ENCODE data around the gene BCL2.
"Not testable (repeated sequence)": the region's sequence is repeated elsewhere in the genome, so short reads cannot be mapped to it uniquely, and the experiment has no call there.

The BCL2 gene

GRCh38 chr18:63235920-63236319 lies 83.6 kb downstream of the BCL2 start:
- H3K36me3 ChIP-seq (ENCODE audit: control insufficient read depth, insufficient read depth, low read length); H3K9me3 ChIP-seq (ENCODE audit: control insufficient read depth, low read length); H3K4me3 ChIP-seq (ENCODE audit: insufficient read depth, low read depth, low read length); H3K27me3 ChIP-seq (ENCODE audit: control insufficient read depth, insufficient read depth, low read length, poor library complexity, severe bottlenecking); H3K27ac ChIP-seq (ENCODE audit: insufficient read depth, low read depth, low read length, poor library complexity, severe bottlenecking): not testable (repeated sequence)
- peaks cover 27% of the 10 kb centered on the region for H3K4me1 ChIP-seq (ENCODE audit: control insufficient read depth, insufficient read depth, low read length)
- WGBS, 2 experiments, result 94 to 96% methylated on average over 4 of the region's 4 CpGs

GRCh38 chr18:63234841-63235240 lies 84.7 kb downstream of the BCL2 start:
- no peaks in the 10 kb centered on the region for H3K27me3 ChIP-seq (ENCODE audit: control insufficient read depth, insufficient read depth, low read length, poor library complexity, severe bottlenecking)
- H3K36me3 ChIP-seq (ENCODE audit: control insufficient read depth, insufficient read depth, low read length), result no peaks in the 10 kb centered on the region
- H3K4me1 ChIP-seq (ENCODE audit: control insufficient read depth, insufficient read depth, low read length), result peaks cover 27% of the 10 kb centered on the region
- H3K4me3 ChIP-seq (ENCODE audit: insufficient read depth, low read depth, low read length), result no peak overlapping the region
- no peak overlapping the region for H3K27ac ChIP-seq (ENCODE audit: insufficient read depth, low read depth, low read length, poor library complexity, severe bottlenecking)
- WGBS, 2 experiments, result 87 to 100% methylated on average over 3 of the region's 3 CpGs
- H3K9me3 ChIP-seq (ENCODE audit: control insufficient read depth, low read length), result no peaks in the 10 kb centered on the region

GRCh38 chr18:63234432-63234831 lies 85.1 kb downstream of the BCL2 start:
- H3K27me3 ChIP-seq (ENCODE audit: control insufficient read depth, insufficient read depth, low read length, poor library complexity, severe bottlenecking), result no peaks in the 10 kb centered on the region
- H3K27ac ChIP-seq (ENCODE audit: insufficient read depth, low read depth, low read length, poor library complexity, severe bottlenecking), result no peak overlapping the region
- 92 to 97% methylated on average over 3 to 4 of the region's 5 CpGs for WGBS, 2 experiments
- H3K4me3 ChIP-seq (ENCODE audit: insufficient read depth, low read depth, low read length), result no peak overlapping the region
- no peaks in the 10 kb centered on the region for H3K9me3 ChIP-seq (ENCODE audit: control insufficient read depth, low read length)
- peaks cover 24% of the 10 kb centered on the region for H3K4me1 ChIP-seq (ENCODE audit: control insufficient read depth, insufficient read depth, low read length)
- H3K36me3 ChIP-seq (ENCODE audit: control insufficient read depth, insufficient read depth, low read length), result no peaks in the 10 kb centered on the region

GRCh38 chr18:63233334-63233733 lies 86.2 kb downstream of the BCL2 start:
- Histone ChIP-seq H3K4me3 (ENCODE audit: insufficient read depth, low read depth, low read length) (no peak overlapping the region), H3K4me1 (ENCODE audit: control insufficient read depth, insufficient read depth, low read length) (peaks cover 13% of the 10 kb centered on the region), H3K27me3 (ENCODE audit: control insufficient read depth, insufficient read depth, low read length, poor library complexity, severe bottlenecking) (no peaks in the 10 kb centered on the region), H3K36me3 (ENCODE audit: control insufficient read depth, insufficient read depth, low read length) (no peaks in the 10 kb centered on the region), H3K27ac (ENCODE audit: insufficient read depth, low read depth, low read length, poor library complexity, severe bottlenecking) (no peak overlapping the region), H3K9me3 (ENCODE audit: control insufficient read depth, low read length) (no peaks in the 10 kb centered on the region)
- 90 to 93% methylated on average over 8 to 9 of the region's 9 CpGs for WGBS, 2 experiments

GRCh38 chr18:63232826-63233225 lies 86.7 kb downstream of the BCL2 start:
- H3K27me3 ChIP-seq (ENCODE audit: control insufficient read depth, insufficient read depth, low read length, poor library complexity, severe bottlenecking), result no peaks in the 10 kb centered on the region
- H3K36me3 ChIP-seq (ENCODE audit: control insufficient read depth, insufficient read depth, low read length), result no peaks in the 10 kb centered on the region
- H3K4me1 ChIP-seq (ENCODE audit: control insufficient read depth, insufficient read depth, low read length), result peaks cover 9% of the 10 kb centered on the region
- H3K4me3 ChIP-seq (ENCODE audit: insufficient read depth, low read depth, low read length), result no peak overlapping the region
- no peak overlapping the region for H3K27ac ChIP-seq (ENCODE audit: insufficient read depth, low read depth, low read length, poor library complexity, severe bottlenecking)
- no peaks in the 10 kb centered on the region for H3K9me3 ChIP-seq (ENCODE audit: control insufficient read depth, low read length)
- WGBS, 2 experiments, result 57 to 94% methylated on average over 1 to 2 of the region's 2 CpGs

- Histone ChIP-seq H3K4me1 (ENCODE audit: control insufficient read depth, insufficient read depth, low read length) (no peaks in the 10 kb centered on the region), H3K4me3 (ENCODE audit: insufficient read depth, low read depth, low read length) (no peak overlapping the region), H3K9me3 (ENCODE audit: control insufficient read depth, low read length) (no peaks in the 10 kb centered on the region), H3K27me3 (ENCODE audit: control insufficient read depth, insufficient read depth, low read length, poor library complexity, severe bottlenecking) (no peaks in the 10 kb centered on the region), H3K36me3 (ENCODE audit: control insufficient read depth, insufficient read depth, low read length) (no peaks in the 10 kb centered on the region), H3K27ac (ENCODE audit: insufficient read depth, low read depth, low read length, poor library complexity, severe bottlenecking) (no peak overlapping the region)
These were observed 89.6 kb downstream of the BCL2 start for GRCh38 chr18:63229971-63230370.

- WGBS, 2 experiments, result 90 to 94% methylated on average over 6 of the region's 6 CpGs
- Histone ChIP-seq H3K27me3 (ENCODE audit: control insufficient read depth, insufficient read depth, low read length, poor library complexity, severe bottlenecking) (no peaks in the 10 kb centered on the region), H3K4me1 (ENCODE audit: control insufficient read depth, insufficient read depth, low read length) (no peaks in the 10 kb centered on the region), H3K4me3 (ENCODE audit: insufficient read depth, low read depth, low read length) (no peak overlapping the region), H3K36me3 (ENCODE audit: control insufficient read depth, insufficient read depth, low read length) (no peaks in the 10 kb centered on the region), H3K9me3 (ENCODE audit: control insufficient read depth, low read length) (no peaks in the 10 kb centered on the region), H3K27ac (ENCODE audit: insufficient read depth, low read depth, low read length, poor library complexity, severe bottlenecking) (no peak overlapping the region)
These were observed 94.1 kb downstream of the BCL2 start for GRCh38 chr18:63225434-63225833.

GRCh38 chr18:63224630-63225029 lies 94.9 kb downstream of the BCL2 start:
- no peak overlapping the region for H3K27ac ChIP-seq (ENCODE audit: insufficient read depth, low read depth, low read length, poor library complexity, severe bottlenecking)
- H3K9me3 ChIP-seq (ENCODE audit: control insufficient read depth, low read length), result no peaks in the 10 kb centered on the region
- no peak overlapping the region for H3K4me3 ChIP-seq (ENCODE audit: insufficient read depth, low read depth, low read length)
- no peaks in the 10 kb centered on the region for H3K27me3 ChIP-seq (ENCODE audit: control insufficient read depth, insufficient read depth, low read length, poor library complexity, severe bottlenecking)
- 89 to 90% methylated on average over 2 of the region's 2 CpGs for WGBS, 2 experiments
- H3K36me3 ChIP-seq (ENCODE audit: control insufficient read depth, insufficient read depth, low read length), result no peaks in the 10 kb centered on the region
- H3K4me1 ChIP-seq (ENCODE audit: control insufficient read depth, insufficient read depth, low read length), result no peaks in the 10 kb centered on the region

GRCh38 chr18:63223837-63224236 lies 95.7 kb downstream of the BCL2 start:
- no peak overlapping the region for H3K27ac ChIP-seq (ENCODE audit: insufficient read depth, low read depth, low read length, poor library complexity, severe bottlenecking)
- no peaks in the 10 kb centered on the region for H3K36me3 ChIP-seq (ENCODE audit: control insufficient read depth, insufficient read depth, low read length)
- no peaks in the 10 kb centered on the region for H3K9me3 ChIP-seq (ENCODE audit: control insufficient read depth, low read length)
- 92% methylated on average over 2 of the region's 2 CpGs for WGBS, 2 experiments
- H3K4me1 ChIP-seq (ENCODE audit: control insufficient read depth, insufficient read depth, low read length), result no peaks in the 10 kb centered on the region
- no peaks in the 10 kb centered on the region for H3K27me3 ChIP-seq (ENCODE audit: control insufficient read depth, insufficient read depth, low read length, poor library complexity, severe bottlenecking)
- no peak overlapping the region for H3K4me3 ChIP-seq (ENCODE audit: insufficient read depth, low read depth, low read length)

- Histone ChIP-seq H3K4me3 (ENCODE audit: insufficient read depth, low read depth, low read length) (no peak overlapping the region), H3K9me3 (ENCODE audit: control insufficient read depth, low read length) (no peaks in the 10 kb centered on the region), H3K4me1 (ENCODE audit: control insufficient read depth, insufficient read depth, low read length) (no peaks in the 10 kb centered on the region), H3K27ac (ENCODE audit: insufficient read depth, low read depth, low read length, poor library complexity, severe bottlenecking) (no peak overlapping the region), H3K36me3 (ENCODE audit: control insufficient read depth, insufficient read depth, low read length) (no peaks in the 10 kb centered on the region), H3K27me3 (ENCODE audit: control insufficient read depth, insufficient read depth, low read length, poor library complexity, severe bottlenecking) (no peaks in the 10 kb centered on the region)
- 90% methylated on average over 1 of the region's 2 CpGs for WGBS, 2 experiments
These were observed 98.7 kb downstream of the BCL2 start for GRCh38 chr18:63220903-63221302.

- Histone ChIP-seq H3K9me3 (ENCODE audit: control insufficient read depth, low read length) (no peaks in the 10 kb centered on the region), H3K4me3 (ENCODE audit: insufficient read depth, low read depth, low read length) (no peak overlapping the region), H3K4me1 (ENCODE audit: control insufficient read depth, insufficient read depth, low read length) (no peaks in the 10 kb centered on the region), H3K27ac (ENCODE audit: insufficient read depth, low read depth, low read length, poor library complexity, severe bottlenecking) (no peak overlapping the region), H3K27me3 (ENCODE audit: control insufficient read depth, insufficient read depth, low read length, poor library complexity, severe bottlenecking) (no peaks in the 10 kb centered on the region), H3K36me3 (ENCODE audit: control insufficient read depth, insufficient read depth, low read length) (no peaks in the 10 kb centered on the region)
These were observed 101.1 kb downstream of the BCL2 start for GRCh38 chr18:63218472-63218871.
